HG03135 (cell line): Measurements from ENCODE around the gene MAPRE2.
A peak's percentile ranks its signal among the peaks of the same experiment; 100 is the strongest.
"Not testable (repeated sequence)": the region's sequence is repeated elsewhere in the genome, so short reads cannot be mapped to it uniquely, and the experiment has no call there.

Experiments used
- ATAC-seq: cut with Tn5 transposase; IDR thresholded peaks from one replicate; pipeline ENCODE4 v1.9.1; 2021; ENCODE audit warnings: mild to moderate bottlenecking, moderate library complexity; ENCODE audit not compliant: unreplicated experiment

The MAPRE2 gene

GRCh38 chr18:35089382-35089781 is 48.2 kb downstream of the MAPRE2 start:
- no peak for ATAC-seq

DNA sequence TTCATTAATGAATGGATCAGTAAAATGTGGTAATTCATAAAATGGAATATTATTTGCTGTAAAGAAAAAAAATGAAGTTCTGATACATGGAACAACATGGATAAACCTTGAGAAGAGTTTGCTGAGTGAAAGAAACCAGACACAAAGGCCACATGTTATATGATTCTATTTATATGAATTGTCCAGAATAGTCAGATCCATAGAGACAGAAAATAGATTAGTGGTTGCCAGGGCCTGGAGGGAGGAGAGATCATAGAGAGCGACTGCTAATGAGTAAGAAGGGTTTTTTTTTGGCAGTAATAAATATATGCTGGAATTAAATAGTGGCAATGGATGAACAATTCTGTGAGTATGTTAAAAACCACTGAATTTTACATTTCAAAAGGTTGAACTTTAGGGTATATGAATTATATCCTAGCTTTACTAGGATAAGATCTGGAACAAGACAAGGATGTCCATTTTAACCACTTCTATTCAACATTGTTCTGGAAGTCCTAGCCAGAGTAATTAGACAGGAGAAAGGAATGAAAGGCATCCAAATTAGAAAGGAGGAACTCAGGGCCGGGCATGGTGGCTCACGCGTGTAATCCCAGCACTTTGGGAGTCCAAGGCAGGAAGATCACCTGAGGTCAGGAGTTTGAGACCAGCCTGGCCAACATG is 48.8 kb downstream of the MAPRE2 start:
- ATAC-seq: no peak

- no peak for ATAC-seq
Observed at GRCh38 chr18:35091841-35092240, 50.6 kb downstream of the MAPRE2 start.

DNA sequence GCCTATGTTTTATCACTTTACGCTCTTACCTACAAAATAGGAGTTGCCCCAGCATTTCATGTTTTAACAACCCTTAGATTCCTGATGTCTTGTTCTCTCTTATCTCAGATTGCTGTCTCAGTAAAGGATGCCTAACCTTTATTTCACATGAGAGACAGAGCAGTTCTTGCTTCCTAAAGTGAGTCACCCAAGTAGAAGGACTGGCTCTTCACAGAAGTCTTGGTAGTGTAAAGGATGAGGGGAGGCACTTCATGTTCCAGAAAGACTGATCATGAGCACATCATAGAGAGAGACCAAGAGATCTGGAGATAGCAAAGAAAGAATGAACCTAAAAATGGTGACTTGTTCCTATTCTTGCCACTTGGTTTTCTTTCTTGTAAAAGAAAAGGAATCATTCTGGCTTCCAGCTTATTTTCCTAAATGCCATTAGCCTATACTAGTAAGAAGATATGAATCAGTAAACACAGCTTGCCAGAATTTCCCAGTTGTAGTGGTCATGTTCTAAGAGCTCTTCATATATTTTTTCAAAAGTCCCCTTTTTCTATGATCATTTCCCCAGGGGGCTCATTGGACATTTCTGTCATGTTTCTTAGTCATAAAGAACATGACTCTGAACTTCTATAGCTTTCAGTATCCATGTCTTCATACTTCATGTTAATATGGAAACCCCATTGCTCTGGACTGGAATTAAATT is 54.9 kb downstream of the MAPRE2 start:
- peak; percentile 84 for ATAC-seq

- peak; percentile 28 for ATAC-seq
Observed at GRCh38 chr18:35096677-35097011, 55.4 kb downstream of the MAPRE2 start.

- ATAC-seq: no peak
Observed at GRCh38 chr18:35097195-35097594, 56.0 kb downstream of the MAPRE2 start.

- ATAC-seq: no peak
Observed at GRCh38 chr18:35097763-35098162, 56.5 kb downstream of the MAPRE2 start.

GRCh38 chr18:35099911-35100310 is 58.7 kb downstream of the MAPRE2 start:
- ATAC-seq: no peak

- no peak for ATAC-seq
Observed at GRCh38 chr18:35104391-35105051, 63.3 kb downstream of the MAPRE2 start.

DNA sequence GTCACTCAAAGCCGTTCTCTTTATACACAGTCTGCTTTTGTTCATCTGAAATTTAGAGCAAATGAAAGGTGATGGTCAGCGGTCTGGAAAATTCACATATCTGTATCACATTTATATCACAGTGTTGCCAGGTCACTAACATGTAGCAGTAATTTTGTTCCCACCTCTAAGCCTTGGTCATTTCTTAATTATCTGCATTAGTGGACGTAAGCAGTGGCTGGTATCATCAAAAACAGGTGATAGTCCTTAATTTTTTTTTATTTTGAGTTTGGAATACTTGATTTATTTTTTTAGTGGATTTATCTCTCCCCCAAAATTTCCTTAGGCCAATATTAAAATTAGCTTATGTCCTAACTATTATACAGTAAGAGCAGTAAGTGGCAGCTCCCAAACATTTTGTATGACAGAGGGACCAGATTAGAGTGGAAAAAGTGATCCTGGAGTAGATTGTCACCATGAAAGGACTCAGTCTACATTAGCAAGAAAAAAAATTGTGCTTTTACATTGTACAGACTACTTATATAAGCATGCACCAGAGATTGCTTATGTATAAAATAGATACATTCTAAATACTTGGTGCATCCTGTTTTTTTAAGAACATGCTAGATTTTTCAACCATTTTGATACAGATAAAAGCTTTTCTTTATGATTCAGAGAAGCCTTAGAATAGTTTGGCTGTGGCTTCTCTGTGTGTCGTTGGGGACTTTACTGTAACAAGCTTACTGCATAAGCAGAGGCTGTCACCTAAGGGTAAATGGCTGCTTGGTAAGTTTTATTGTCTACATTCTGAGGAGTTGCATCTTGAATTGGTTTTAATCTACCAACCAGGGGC is 65.0 kb downstream of the MAPRE2 start:
- no peak for ATAC-seq

DNA sequence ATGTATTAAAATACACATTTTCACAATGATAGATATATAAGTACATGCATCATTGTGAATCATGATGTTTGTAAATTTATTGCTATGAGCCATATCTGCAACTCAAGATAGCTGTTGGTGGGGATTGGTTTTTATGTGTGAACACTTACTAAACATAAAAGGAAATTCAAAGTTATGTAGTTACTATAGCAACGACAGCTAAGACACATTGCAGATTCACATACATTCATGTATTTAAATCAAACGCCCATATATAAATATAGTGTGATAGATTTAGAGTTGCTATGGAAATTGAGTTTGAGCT is 65.6 kb downstream of the MAPRE2 start:
- no peak for ATAC-seq

- no peak for ATAC-seq
Observed at GRCh38 chr18:35107216-35107615, 66.0 kb downstream of the MAPRE2 start.

- not testable (repeated sequence) for ATAC-seq
Observed at GRCh38 chr18:35108088-35108487, 66.9 kb downstream of the MAPRE2 start.

- ATAC-seq: no peak
Observed at GRCh38 chr18:35110059-35110458, 68.8 kb downstream of the MAPRE2 start.

GRCh38 chr18:35110554-35111485 is 69.6 kb downstream of the MAPRE2 start:
- ATAC-seq: no peak

- no peak for ATAC-seq
Observed at GRCh38 chr18:35112696-35113095, 71.5 kb downstream of the MAPRE2 start.

DNA sequence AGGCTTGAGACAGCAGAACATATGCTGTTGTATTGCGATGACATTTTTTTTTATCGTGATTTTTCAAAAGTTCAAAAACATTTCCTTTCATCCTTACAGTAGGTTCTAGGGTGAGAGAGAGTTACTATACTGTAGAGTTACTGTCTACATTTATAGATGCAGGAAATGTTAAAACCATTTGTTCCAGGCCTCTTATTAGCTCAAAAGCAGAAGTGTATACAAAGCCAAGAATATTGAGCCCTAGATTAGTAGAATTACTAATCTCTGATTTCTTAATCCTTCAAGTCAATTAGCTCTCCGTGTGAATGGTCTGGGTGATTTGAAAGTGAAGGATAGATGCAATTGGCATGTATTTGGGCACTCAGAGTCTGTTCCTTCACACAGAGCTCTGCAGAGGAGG is 73.1 kb downstream of the MAPRE2 start:
- no peak for ATAC-seq

DNA sequence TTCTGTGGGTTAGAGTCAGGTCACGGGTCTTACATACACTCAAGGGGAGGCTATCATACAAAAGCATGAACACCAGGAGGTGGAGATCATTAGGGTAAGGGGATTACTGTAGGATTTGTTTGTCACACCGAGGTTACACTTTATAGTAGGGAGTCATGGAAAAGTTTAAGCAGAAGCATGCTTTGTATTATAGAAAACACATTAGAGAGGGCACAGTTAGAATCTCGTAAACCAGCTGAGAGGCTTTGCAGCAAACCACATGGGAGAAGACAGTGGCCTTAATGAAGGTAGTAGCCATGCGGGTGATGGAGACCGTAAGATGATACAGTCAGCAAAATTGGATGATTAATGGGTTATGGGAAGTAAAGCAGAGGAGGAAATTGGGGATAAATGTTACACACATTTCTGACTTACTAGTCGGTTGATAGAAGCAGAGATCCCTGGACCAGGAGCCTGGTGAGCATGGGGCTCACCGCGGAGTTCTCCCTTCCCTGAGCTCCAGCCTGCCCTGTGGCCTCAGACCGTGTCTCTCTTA is 75.6 kb downstream of the MAPRE2 start:
- ATAC-seq: no peak

DNA sequence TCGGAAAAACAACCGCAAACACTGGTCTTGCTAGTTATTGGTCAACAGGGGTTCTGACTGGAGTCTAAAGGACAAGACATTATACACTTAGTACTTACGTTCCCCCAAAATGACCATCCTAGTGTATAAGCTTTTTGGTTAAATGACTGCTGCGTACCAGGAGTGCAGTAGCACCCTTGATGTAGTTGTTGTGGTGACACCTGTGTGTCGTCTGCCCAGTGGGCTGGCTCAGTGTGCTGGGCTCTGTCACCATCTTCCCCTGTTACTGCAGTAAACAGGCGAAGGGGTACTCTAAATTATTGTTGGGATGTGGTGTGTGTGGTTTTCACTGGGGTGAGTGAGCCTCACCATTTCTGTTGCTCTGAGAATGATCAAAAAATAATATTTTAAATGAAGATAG is 76.2 kb downstream of the MAPRE2 start:
- ATAC-seq: no peak

DNA sequence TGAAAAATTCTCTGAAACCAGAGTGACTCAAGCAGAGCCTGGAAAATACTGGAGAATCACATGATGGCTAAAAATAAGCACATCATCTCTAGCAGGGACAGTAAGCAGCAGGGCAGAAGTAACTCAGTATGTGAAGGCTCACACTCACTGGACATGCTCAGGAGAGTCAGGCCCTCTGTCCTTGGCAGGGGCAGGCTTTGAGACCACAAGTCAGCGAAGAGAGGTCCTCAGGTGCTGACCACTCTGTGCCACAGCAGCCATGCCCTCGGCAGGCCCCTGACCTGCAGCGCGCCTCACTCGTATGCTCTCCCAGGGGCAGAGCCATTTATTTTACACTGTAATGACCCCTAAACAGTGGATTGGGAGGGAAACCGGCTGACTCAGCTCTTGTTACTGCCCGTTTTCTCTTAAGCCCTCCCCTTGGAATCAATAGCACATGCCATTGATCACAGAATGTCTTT is 76.8 kb downstream of the MAPRE2 start:
- ATAC-seq: no peak
